Muscle of back (tissue), 13 donors: ENCODE data around the gene CENPVL3. TPM values are rescaled to one million over a fixed set of nuclear protein-coding genes. Genes with fewer than 3 reads are reported as not detected.
"Not testable (repeated sequence)": the region's sequence is repeated elsewhere in the genome, so short reads cannot be mapped to it uniquely, and the experiment has no call there.

ENCODE experiments used
- DNase-seq, 3 donors: peaks; one replicate each; pipeline versions ENCODE4 v3.0.0 to v3.0.0-alpha.2; 2013
- long read RNA-seq, 9 donors: transcript quantifications; one replicate each; lab custom pipeline, GENCODE V29; 2026
- polyA plus RNA-seq, 10 donors: library from polyadenylated mRNA; unstranded; fragments of 120-200 nt; gene quantifications; one replicate each; pipeline ENCODE4 v1.2.1, GENCODE V29; 2013; ENCODE audit not compliant: insufficient read length in 10 of 10

Gene CENPVL3
- under 1 TPM in 9 of 10 donors, not detected in 1; 0.10 to 0.61 (median 0.19) TPM for polyA plus RNA-seq
- long read RNA-seq, donor 1, result 0 reads
- long read RNA-seq, donor 2, result 0 reads
- long read RNA-seq, donor 3, result 0 reads
- long read RNA-seq, donor 4, result 0 reads
- long read RNA-seq, donor 5, result 0 reads
- long read RNA-seq, donor 6, result 0 reads
- long read RNA-seq, donor 7, result 0 reads
- long read RNA-seq, donor 8, result 0 reads
- long read RNA-seq, donor 9, partial matches to known transcripts, result 0 of 1 reads
- long read RNA-seq, donor 9, other reads (novel, unspliced or antisense), result 0 of 1 reads

DNA sequence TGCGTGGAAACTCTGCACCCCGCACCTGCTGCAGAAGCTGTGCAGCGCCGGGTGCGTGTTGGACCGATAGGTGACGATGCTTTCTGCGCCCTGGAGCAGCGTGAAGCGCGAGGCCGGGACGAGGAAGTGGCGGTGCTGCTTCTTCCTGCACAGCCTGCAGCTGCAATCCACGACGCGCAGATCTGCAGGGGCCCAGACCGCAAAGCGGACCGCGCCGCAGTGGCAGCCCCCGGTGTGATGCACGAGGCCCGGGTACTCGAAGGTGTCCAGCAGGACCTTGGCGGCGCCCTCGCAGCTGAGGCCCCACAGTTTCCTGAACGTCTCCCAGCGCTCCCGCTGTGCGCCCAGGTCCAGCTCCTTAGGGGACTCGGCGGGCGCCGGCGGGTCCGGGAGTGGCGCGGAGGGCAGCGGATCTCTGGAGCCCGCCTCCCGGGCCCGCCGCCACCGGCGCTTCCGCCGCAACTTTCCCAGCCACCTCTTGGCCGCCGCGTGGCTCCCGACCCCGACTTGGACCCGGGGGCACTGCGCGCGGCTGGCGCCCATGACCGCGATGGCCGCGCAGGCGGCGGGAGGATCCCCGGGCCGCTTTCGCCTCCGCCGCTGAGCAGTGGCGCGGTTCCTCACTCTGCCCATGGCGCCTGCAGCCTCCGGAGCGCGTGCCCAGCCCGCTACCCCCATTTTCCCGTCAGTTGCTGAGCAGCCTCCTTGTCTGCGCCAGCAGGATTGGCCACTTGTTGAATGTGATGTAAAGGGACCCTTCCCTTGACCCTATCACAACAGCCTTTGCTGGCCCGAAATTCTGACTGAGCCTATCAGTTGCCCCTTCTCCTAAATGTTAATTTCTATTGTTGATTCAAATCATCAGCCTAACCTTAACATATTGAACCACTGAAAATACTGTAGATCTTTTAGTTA lies at the start of gene CENPVL3:
Gene CENPVL3, minus strand, starts transcription at position 672 of the 915 bp plus-strand sequence. Its CDS starts 39 bp downstream, at position 633.
- not testable (repeated sequence) for DNase-seq

DNA sequence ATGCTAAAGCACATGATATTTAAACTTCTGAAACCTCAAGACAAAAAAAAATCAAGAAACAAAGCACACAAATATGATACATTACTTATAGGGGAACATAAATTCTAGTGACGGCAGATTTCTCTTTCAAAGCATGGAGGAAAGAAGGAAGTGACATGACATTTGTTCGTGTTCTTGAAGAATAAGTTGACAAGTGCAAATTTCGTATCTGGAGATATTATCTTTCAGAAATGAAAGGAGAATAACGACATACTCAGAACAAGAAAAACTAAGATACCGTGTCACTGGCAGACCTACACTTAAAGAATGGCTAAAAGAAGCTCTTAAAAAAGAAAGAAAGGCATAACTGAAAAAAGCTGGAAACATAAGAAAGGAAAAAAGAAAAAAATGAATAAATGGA lies 47.3 kb upstream of the CENPVL3 start:
- no peak for DNase-seq

DNA sequence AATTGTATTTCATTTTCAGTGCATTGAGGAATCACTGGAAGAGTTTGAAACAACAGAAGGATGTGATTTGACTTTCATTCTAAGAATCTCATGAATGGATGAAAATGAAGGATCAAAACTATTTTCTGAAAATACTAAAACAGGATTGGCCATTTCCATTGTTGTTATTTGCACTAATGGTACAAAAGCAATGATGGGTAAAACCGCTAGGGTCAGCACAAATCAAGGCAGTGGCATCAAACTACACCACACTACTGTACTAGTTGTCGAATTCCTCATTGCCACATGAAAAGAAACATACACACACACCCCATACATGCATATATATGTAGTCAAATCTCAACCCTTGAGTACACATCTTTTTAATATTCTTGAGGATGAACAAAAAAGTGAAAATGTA lies 24.7 kb upstream of the CENPVL3 start:
- no peak for DNase-seq

DNA sequence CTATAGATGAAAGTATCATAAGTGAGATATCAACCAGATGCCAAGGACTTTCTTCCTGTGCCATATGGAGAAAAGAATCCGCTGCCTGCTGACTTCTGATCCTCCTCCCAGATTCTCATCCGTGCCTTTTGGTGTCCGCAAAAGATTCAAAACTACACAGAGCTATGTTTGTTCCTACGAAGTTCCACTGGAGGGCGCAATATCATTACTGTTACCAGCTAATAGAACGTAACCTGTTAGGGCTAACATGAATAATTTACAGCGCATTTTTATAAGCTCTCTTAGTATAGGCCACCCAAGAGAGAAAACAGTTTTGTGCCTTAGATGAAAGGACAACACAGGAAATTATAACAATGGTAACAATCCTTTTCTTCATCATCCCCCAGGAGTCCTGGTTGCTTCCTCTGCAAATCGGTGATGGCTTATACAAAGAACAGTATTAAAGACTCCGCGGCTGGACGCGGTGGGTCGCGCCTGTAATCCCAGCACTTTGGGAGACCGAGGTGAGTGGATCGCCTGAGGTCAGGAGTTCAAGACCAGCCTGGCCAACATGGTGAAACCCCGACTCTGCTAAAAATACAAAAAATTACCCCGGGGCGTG lies 22.8 kb upstream of the CENPVL3 start:
- DNase-seq, result peak; percentile 13 to 60 (median 38)

DNA sequence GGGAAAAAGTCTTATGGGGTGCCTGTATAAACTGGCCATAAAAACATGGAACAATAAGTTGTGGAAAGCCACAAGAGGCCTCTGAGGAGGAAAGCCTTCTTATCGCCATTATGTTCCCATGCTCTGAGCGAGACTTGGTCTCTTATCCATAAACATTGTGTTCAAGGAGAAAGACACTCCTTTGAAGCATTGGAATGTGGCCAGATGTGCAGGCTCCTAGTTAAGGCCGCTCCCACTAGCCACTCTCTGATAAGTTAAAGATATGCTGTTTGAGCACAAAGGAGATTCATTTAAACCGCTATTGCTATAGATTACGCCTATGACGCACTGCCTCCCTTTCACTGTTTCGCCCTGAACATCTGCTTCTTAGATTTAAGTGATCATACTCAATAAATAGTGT lies 17.8 kb upstream of the CENPVL3 start:
- DNase-seq, result not testable (repeated sequence)

DNA sequence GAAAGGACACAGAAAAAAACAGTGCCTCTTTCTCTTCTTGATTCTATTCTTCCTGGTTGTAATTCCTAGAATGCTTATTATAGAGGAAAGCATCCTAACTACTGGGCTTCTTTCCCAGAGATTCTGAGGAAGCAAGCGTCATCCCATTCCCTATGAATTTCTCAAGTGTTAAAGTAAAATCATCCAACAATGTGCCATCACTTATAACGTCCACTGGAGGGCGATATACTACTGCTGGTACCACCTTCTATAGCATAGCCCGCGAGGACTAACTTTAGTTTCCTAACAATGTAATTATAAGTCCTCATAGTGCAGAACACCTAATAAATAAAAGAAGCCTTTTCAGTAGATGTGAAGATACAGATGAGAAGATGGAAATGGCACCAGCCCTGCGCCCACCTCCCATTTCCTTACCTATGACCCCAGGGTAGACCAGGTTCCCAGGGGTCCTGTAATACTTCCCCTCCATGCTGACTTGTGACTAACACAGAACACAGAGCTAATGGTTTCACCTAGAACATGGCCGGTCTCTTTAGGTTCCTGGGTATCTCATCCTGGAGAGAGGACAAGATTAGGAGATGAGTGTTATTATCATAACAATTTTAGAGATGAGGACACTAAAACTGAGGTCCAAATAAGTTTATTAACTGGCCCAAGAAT lies 4.2 kb downstream of the CENPVL3 start:
- peak; percentile 7 to 33 (median 22) for DNase-seq

DNA sequence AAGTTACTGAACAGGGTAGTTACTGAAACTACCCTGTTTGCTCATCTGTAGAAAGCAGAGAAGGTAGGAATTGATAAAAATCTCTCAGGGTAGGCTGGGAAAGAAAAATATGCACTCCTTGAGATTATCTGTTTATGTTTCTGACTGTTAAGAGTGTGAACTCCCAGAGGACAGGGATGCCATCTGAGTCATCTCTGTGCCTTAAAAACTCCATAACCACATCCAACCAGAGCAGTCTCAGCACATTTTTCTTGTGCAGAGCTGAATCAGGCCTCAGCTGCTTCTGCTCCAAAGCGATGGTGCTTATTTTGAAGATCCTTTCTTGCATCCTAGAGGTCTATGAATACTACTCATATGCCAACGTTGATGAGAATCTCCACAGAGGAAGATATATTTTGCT lies 9.9 kb downstream of the CENPVL3 start:
- DNase-seq, result no peak

DNA sequence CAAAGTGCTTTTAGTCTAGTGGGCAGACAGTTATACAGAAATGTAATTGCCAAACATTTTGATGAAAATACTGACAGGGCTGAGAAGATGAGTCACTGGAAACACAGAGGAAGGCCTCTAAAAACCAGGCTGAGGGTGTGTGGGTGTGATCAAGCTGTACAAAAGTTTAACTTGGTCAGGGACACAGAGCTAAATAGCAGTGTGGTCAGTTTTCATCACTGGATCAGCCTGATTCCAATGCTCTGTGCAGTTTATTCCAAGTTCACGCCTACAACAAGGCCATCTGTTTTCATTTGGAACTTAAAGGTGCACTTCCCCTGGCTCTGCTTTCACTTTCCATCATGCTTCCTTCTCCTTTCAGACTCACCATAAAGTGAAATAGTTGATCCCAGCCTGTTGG lies 10.6 kb downstream of the CENPVL3 start:
- DNase-seq, result peak; percentile 6 to 38 (median 29)

DNA sequence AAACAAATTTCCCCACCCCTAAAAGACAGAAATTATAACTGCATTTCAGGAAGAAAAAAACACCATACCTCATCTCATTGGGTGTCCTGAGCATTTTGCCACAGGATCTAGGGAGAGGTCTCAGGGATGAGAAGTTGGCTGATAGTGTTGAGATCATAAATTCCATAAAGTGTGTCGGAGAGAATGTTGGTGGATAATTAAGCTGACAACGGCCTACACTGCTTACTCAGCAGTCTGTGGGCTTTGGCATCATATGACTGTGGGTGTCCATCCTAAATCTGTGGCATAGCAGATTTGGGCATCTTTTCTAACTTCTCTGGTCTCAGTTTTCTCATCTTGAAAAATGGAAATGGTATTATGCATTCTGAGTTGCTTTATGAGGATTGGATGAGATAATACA lies 12.3 kb downstream of the CENPVL3 start:
- DNase-seq, result no peak

DNA sequence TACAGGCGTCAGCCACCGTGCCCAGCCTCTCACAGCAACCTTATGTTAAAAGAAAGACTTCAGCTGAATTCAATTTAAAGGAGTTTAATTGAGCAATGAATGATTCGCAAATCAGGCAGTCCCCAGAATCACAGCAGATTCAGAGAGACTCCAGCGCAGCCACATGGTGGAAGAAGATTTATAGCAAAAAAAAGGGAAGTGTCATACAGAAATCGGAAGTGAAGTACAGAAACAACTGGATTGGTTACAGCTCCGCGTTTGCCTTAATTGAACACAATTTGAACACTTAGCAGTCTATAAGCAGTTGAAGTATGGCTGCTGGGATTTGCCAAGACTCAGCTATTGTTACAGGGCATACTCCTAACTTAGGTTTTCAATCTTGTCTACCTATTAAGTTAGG lies 19.8 kb downstream of the CENPVL3 start:
- DNase-seq, result no peak

DNA sequence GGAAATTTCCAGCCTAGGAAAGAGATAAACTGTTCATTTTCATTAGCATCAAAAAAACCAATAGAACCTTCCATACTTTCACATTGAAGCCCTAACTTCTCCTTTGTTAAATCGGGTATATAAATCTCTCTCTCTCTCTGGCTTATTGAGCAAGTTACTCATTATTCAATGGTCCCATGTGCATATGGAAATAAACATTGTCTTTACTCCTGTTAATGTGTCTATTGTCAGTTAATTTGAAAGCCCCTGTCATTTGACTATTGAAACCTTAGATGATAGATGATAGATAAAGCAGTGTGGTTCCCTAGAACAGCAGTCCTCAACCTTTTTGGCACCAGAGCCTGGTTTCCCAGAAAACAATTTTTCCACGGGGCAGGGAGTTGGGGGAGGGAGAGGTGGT lies 46.8 kb downstream of the CENPVL3 start:
- no peak for DNase-seq

DNA sequence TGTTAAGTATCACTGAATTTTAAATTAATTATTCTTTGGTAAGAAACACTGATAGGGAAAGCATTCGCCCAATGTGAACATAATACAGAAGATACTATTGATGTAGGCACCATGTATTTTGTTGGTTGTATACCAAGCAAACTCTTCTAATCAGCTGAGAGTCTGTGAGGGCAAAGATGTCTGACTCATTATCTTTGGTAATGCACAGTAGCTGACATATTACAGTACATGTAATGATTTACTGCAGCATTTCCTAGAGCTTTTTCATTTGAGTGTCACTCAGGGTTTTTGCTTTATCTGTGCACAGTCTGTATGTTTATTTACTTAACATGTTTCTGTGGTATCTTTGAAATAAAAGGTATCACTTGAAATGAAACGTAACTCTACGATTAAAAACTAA lies 49.2 kb downstream of the CENPVL3 start:
- DNase-seq, result no peak

DNA sequence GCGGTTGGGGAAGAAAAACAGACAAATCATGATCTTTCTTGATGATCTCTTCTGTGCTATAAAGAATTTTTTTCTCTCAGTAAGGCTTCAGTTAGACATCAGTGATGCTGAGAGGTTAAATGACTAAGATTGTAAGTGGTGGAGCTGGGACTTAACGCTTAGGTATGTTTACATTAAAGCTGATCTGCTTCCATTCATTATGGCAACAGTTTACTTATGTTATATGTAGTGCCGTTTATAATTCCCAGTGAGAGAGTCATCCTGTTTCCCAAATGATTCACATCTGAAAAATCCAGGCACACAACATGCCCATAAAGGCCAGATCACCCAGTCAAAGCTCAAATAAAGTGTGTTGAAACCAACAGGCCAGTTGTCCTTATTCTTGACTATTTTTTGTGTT lies 50.1 kb downstream of the CENPVL3 start:
- peak in 1 of 3 donors; percentile 5 for DNase-seq

Other genes with a start within 250 kb of the CENPVL3 start
- gene NUDT11, start 122.3 kb downstream of the CENPVL3 start, polyA plus RNA-seq, result 10 to 100 TPM in 1 of 10 donors, 1 to 10 TPM in 9; 3.3 to 11.1 (median 6.5) TPM
- gene CENPVL2, start 63.9 kb upstream of the CENPVL3 start, polyA plus RNA-seq, result not detected
- not detected for gene CENPVL1, start 91.6 kb upstream of the CENPVL3 start, polyA plus RNA-seq
- 10 to 100 TPM in 4 of 10 donors, 1 to 10 TPM in 6; 8.3 to 13.4 (median 9.5) TPM for gene GSPT2, start 124.5 kb upstream of the CENPVL3 start, polyA plus RNA-seq